ENCODE measurements around the gene KLHL12. TPM values are rescaled to one million over a fixed set of nuclear protein-coding genes. Genes with fewer than 3 reads are reported as not detected.
A peak's percentile ranks its signal among the peaks of the same experiment; 100 is the strongest.

The KLHL12 gene
- total RNA-seq, 2 donors from 2014 or later: 12.6 to 18.5 TPM

DNA sequence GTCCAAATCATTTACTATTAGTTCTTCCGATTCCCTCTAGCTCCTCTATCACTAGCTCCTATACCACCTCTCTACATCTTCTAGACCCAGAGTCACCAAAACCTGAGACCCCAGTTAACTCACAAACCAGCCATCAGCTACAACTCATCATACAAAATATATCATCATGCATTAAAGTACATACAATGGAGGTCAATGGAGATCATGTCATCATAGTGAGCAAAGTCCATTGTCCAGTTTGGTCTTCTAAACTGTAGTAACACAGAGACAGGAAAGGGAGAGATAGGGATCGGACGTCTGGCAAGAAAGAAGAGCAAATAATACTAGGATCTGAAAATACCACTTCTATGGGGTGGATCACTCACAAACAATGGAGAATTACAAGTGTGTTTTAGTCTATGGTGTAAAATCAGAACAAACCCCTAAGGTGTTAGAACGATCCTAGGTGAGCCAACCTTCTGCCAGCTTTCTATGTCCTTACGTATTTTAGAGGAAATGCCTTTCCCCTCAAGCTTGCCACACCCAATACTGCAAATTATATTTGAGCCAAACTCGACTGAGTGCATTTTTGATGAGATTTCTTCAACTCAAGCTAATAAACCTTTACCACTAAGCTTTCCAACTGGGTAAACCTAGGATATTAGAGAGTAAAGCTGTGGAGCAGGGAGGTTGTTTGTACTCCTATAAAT lies 27.2 kb upstream of the KLHL12 start:
- no peak for DNase-seq (ENCODE audit: low spot score)
- Histone ChIP-seq H3K4me3 (no peak overlapping the region), H3K9me3 (no peaks in the 10 kb centered on the region), H3K27ac (no peak overlapping the region), H3K4me1 (ENCODE audit: control insufficient read depth in 1 of 2, low read depth in 2 of 2) (peaks cover 38% of the 10 kb centered on the region in 2 donors), H3K36me3 (peaks cover 6% of the 10 kb centered on the region), H3K27me3 (replicated peaks; ENCODE audit: insufficient read depth) (no peaks in the 10 kb centered on the region)
- no peak for ATAC-seq (ENCODE audit: insufficient number of reproducible peaks, low FRiP score, low read depth)
- TF ChIP-seq CTCF (IDR thresholded peaks at IDR 0.05): no peak

- no peak for DNase-seq (ENCODE audit: low spot score)
- TF ChIP-seq CTCF (IDR thresholded peaks at IDR 0.05): no peak
- H3K4me1 ChIP-seq (ENCODE audit: control insufficient read depth in 1 of 2, low read depth in 2 of 2): peaks cover 32 to 34% of the 10 kb centered on the region in 2 donors
- no peaks in the 10 kb centered on the region for H3K9me3 ChIP-seq
- H3K36me3 ChIP-seq: peaks cover 14% of the 10 kb centered on the region
- no peak overlapping the region for H3K4me3 ChIP-seq
- H3K27ac ChIP-seq: no peak overlapping the region
- ATAC-seq (ENCODE audit: insufficient number of reproducible peaks, low FRiP score, low read depth): no peak
- no peaks in the 10 kb centered on the region for H3K27me3 ChIP-seq (replicated peaks; ENCODE audit: insufficient read depth)
Measured at GRCh38 chr1:202953392-202953791, 26.4 kb upstream of the KLHL12 start.

DNA sequence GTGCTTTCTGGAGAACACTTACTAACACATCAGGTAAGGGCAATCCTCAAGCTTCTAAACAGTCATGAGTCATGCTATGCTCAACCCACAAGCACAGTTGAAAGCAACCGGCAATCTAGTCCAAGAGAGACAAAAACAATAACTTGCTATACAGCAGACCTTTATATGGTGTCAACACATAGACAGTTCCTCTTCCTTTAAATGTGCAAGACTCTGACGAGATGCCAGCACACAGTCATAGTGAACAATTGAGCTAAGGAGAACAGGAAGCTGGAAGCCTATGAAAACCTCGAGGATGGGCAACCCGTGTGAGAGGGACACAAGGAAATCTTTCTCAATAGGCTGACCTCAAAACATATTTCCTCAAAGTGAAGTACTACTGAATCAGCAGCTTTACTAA lies 25.8 kb upstream of the KLHL12 start:
- Histone ChIP-seq H3K9me3 (no peaks in the 10 kb centered on the region), H3K27ac (peak overlapping the region in 1 of 2 donors; percentile 13), H3K27me3 (replicated peaks; ENCODE audit: insufficient read depth) (no peaks in the 10 kb centered on the region), H3K4me3 (no peak overlapping the region), H3K4me1 (ENCODE audit: control insufficient read depth in 1 of 2, low read depth in 2 of 2) (peaks cover 32 to 34% of the 10 kb centered on the region in 2 donors), H3K36me3 (peaks cover 19% of the 10 kb centered on the region)
- TF ChIP-seq CTCF (IDR thresholded peaks at IDR 0.05): no peak
- ATAC-seq (ENCODE audit: insufficient number of reproducible peaks, low FRiP score, low read depth) (no peak), DNase-seq (ENCODE audit: low spot score) (no peak)

DNA sequence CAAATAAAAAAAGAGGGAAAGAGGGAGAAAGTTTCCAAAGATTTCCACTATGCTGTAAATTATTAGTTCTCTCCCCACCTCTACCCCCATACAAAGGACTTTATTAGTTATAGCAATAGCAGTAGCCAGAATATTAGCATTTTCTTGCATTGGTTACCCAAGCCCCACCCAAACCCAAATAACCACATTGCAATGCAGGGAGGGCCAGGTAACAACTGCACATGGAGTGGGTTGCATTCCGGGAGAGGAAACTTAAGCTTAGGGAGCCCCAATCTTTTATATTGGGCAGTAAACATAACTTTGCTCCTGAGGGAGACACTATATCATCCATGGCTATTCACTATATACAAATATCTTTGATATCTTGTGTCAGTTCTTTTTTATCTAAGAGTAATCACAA lies 25.1 kb upstream of the KLHL12 start:
- Histone ChIP-seq H3K36me3 (peaks cover 24% of the 10 kb centered on the region), H3K27ac (peak overlapping the region in 1 of 2 donors; percentile 13), H3K4me3 (no peak overlapping the region), H3K27me3 (replicated peaks; ENCODE audit: insufficient read depth) (no peaks in the 10 kb centered on the region), H3K9me3 (no peaks in the 10 kb centered on the region), H3K4me1 (ENCODE audit: control insufficient read depth in 1 of 2, low read depth in 2 of 2) (peaks cover 30 to 33% of the 10 kb centered on the region in 2 donors)
- no peak for TF ChIP-seq CTCF (IDR thresholded peaks at IDR 0.05)
- no peak for DNase-seq (ENCODE audit: low spot score)
- ATAC-seq (ENCODE audit: insufficient number of reproducible peaks, low FRiP score, low read depth): no peak

GRCh38 chr1:202951437-202951836 lies 24.4 kb upstream of the KLHL12 start:
- no peak for TF ChIP-seq CTCF (IDR thresholded peaks at IDR 0.05)
- Histone ChIP-seq H3K27ac (no peak overlapping the region), H3K9me3 (no peaks in the 10 kb centered on the region), H3K4me3 (no peak overlapping the region), H3K4me1 (ENCODE audit: control insufficient read depth in 1 of 2, low read depth in 2 of 2) (peaks cover 23 to 27% of the 10 kb centered on the region in 2 donors), H3K36me3 (peaks cover 28% of the 10 kb centered on the region), H3K27me3 (replicated peaks; ENCODE audit: insufficient read depth) (no peaks in the 10 kb centered on the region)
- ATAC-seq (ENCODE audit: insufficient number of reproducible peaks, low FRiP score, low read depth) (no peak), DNase-seq (ENCODE audit: low spot score) (no peak)
